Measurements from ENCODE around the gene SCRN2.

Gene SCRN2

GRCh38 chr17:47857551-47858455 lies 16.7 kb upstream of the SCRN2 start:
- no peak for TF ChIP-seq ZFX (IDR thresholded peaks at IDR 0.05; ENCODE audit: borderline replicate concordance)
- TF ChIP-seq, protein P1, sequence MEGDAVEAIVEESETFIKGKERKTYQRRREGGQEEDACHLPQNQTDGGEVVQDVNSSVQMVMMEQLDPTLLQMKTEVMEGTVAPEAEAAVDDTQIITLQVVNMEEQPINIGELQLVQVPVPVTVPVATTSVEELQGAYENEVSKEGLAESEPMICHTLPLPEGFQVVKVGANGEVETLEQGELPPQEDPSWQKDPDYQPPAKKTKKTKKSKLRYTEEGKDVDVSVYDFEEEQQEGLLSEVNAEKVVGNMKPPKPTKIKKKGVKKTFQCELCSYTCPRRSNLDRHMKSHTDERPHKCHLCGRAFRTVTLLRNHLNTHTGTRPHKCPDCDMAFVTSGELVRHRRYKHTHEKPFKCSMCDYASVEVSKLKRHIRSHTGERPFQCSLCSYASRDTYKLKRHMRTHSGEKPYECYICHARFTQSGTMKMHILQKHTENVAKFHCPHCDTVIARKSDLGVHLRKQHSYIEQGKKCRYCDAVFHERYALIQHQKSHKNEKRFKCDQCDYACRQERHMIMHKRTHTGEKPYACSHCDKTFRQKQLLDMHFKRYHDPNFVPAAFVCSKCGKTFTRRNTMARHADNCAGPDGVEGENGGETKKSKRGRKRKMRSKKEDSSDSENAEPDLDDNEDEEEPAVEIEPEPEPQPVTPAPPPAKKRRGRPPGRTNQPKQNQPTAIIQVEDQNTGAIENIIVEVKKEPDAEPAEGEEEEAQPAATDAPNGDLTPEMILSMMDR (IDR thresholded peaks at IDR 0.05): no peak
- H3K27ac ChIP-seq: no peak overlapping the region

GRCh38 chr17:47856830-47857229 lies 15.8 kb upstream of the SCRN2 start:
- no peak overlapping the region for H3K27ac ChIP-seq
- no peak for TF ChIP-seq ZFX (IDR thresholded peaks at IDR 0.05; ENCODE audit: borderline replicate concordance)
- TF ChIP-seq, protein P1 (IDR thresholded peaks at IDR 0.05): no peak

DNA sequence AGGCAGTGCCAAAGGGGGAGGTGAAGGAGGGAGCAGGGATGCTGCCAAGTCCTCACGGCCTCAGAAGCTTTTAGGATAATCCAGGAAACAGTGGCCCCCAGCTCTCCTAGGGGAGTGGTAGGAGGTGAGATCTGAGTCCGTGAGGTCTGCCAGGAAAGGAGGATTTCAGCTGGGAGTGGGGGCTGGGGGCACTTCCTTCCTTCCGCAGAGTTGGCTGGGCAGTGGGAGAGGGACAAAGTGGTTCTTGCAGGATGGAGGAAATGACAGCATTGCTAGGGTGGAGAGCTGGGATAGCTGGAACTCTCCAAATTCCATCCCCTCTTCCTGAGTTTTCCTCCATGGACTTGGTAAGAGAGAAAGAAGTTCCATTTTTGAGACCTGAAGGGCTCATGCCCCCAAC lies 14.7 kb upstream of the SCRN2 start:
- no peak overlapping the region for H3K27ac ChIP-seq
- TF ChIP-seq, protein P1 (IDR thresholded peaks at IDR 0.05): no peak
- TF ChIP-seq ZFX (IDR thresholded peaks at IDR 0.05; ENCODE audit: borderline replicate concordance): no peak

DNA sequence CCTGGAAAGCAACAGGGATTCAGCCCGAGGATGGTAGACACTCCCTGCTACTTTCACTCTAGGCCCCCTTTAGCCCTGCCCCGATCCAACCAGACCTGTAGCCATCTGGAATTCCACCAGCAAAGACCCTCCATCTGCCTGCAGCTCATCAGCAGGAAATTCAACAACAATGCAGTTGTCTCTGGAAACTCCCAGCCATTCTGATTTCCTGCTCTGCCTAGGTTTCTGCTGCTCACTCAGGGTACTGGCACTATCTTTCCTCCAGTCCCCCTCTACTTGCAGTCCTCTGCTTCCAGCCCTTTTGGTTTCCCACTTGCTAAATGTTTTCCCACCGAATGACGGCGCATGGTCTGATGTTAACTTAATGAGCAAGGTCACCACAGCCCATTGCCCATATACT lies 12.5 kb upstream of the SCRN2 start:
- no peak for TF ChIP-seq ZFX (IDR thresholded peaks at IDR 0.05; ENCODE audit: borderline replicate concordance)
- TF ChIP-seq, protein P1 (IDR thresholded peaks at IDR 0.05): no peak
- H3K27ac ChIP-seq: no peak overlapping the region

GRCh38 chr17:47852113-47852949 lies 11.3 kb upstream of the SCRN2 start:
- H3K27ac ChIP-seq: no peak overlapping the region
- TF ChIP-seq, protein P1 (IDR thresholded peaks at IDR 0.05): no peak
- TF ChIP-seq ZFX (IDR thresholded peaks at IDR 0.05; ENCODE audit: borderline replicate concordance): no peak

DNA sequence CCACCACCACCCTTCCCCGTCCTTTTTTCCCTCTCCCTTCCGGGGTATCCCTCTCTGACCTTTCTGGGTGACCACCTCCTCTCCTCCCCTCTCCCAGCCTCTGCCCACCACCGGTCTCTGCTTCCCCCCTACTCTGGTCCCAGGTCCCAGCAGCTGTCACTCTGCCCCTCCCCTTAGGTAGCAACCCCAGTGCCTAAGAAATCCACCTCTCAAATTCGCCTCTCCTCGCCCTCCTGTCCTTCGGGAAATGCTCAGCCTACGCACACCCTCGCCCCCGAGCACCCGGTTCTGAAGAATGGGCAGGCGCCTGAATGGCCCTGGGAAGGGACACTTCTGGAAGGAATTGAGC lies 10.7 kb upstream of the SCRN2 start:
- no peak overlapping the region for H3K27ac ChIP-seq
- TF ChIP-seq, protein P1 (IDR thresholded peaks at IDR 0.05): no peak
- no peak for TF ChIP-seq ZFX (IDR thresholded peaks at IDR 0.05; ENCODE audit: borderline replicate concordance)

Data from 22Rv1 (cell line).